GM04504 (cell line): ENCODE data around the gene SERPING1.

Experiments used
- DNase-seq: peaks from one replicate; pipeline ENCODE4 v3.0.0-alpha.2; 2012; ENCODE audit warnings: low read depth

The SERPING1 gene

GRCh38 chr11:57652662-57653061, 55.2 kb downstream of the SERPING1 start:
- no peak for DNase-seq

- DNase-seq: no peak
Observed at GRCh38 chr11:57653163-57653562, 55.7 kb downstream of the SERPING1 start.

GRCh38 chr11:57656885-57657193, 59.4 kb downstream of the SERPING1 start:
- DNase-seq: no peak

DNA sequence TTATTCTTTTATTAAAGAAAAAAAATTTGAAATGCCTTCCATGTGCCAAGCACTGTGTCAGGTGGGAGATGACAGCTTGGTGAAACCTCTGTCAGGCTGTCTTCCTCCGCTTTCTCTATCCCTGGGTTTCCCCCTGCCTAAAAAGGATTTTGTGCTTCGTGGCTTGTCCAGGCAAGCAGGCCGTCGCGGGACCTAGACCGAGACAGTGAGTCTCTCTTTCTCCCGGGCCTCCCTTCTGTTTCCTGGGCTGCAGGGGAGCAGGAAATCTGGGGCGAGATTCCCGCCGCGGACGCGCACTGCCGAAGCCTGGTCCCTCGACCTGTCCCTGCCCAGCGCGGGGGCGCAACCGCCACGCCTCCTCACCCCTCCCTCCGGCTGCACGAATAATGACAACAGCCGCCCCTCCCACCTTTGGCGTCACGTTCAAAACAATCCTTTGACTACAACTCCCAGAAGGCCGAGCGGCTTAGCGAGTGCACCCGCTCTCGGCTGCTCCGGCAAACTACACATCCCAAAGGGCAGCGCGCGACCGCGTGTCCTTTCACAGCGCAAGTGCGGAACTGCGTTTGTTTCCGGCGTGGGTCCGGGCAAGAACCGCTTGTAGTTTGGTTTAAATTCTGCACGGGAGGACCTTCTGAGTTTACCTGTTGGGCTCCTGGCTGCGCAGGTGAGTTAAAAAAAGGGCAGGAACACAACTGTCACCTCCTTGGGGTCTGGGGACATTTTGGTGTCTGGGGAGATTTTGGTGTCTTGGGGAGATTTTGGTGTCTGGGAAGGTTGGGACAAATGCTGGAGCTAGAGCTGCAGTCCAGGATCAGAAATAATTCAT, 59.9 kb downstream of the SERPING1 start, which contains the start of gene CLP1:
CLP1 (plus strand) TSS at position 569 of the 829 bp plus-strand sequence. CDS start 1,715 bp downstream, outside the sequence.
- peak; percentile 98 for DNase-seq

DNA sequence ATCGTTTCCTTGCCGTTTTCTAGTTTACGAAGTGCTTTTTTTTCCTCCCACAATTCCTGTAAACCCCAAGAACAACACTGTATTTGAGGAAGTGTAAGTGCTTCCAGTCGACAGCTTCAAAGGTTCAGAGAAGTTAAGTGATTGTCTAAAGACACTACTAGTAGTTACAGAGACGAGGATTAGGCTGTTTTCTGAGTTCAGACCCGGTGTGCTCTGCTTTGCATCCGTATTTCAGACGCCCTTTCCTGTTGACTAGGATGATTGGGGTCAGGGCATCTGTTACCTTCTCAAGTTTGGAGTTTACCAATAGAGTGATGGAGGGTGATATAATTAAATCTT, 60.5 kb downstream of the SERPING1 start:
- DNase-seq: no peak

- DNase-seq: no peak
Observed at GRCh38 chr11:57659669-57660068, 62.2 kb downstream of the SERPING1 start.

- DNase-seq: no peak
Observed at GRCh38 chr11:57662893-57663292, 65.4 kb downstream of the SERPING1 start.

- DNase-seq: no peak
Observed at GRCh38 chr11:57663975-57664374, 66.5 kb downstream of the SERPING1 start.
